Measurements from ENCODE around the gene PPP1R3F.
"Not testable (repeated sequence)": the region's sequence is repeated elsewhere in the genome, so short reads cannot be mapped to it uniquely, and the experiment has no call there.

The PPP1R3F gene

DNA sequence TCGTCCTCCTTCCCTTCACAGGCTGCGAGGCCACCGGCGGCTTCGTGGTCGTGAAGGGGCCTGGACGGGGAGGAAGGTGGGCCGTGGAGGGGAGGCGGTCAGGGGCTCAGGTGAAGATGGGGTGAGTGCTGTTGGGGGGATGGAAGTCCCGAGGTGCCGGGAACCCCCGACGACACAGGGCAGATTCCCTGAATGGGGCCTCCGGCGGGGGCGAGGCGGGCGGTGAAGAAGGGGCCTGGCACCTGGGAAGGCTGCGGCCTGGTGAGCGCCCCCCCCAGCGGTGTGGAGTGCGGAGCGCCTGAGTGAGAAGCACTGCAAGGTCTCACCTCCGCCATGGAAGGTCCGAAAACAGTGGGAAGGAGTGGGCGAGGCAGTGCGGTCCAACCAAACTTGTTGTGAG, 52.7 kb downstream of the PPP1R3F start:
- not testable (repeated sequence) for DNase-seq

- not testable (repeated sequence) for DNase-seq
These were observed 54.1 kb downstream of the PPP1R3F start for GRCh38 chrX:49323735-49324134.

- not testable (repeated sequence) for DNase-seq
These were observed 60.8 kb downstream of the PPP1R3F start for GRCh38 chrX:49330421-49330820.

GRCh38 chrX:49331282-49331681, 61.7 kb downstream of the PPP1R3F start, which contains the start of gene GAGE13:
Gene GAGE13, plus strand, starts transcription at chrX:49331582. Its CDS starts 1,156 bp downstream, at chrX:49332738.
- DNase-seq, result not testable (repeated sequence)

GRCh38 chrX:49331841-49332240, 62.2 kb downstream of the PPP1R3F start:
- not testable (repeated sequence) for DNase-seq

Measured in NCI-H510A treated with DMSO at 0.1 percent for 48 hours (cell line).